HEK293T (cell line): ENCODE results near the gene FBXO24.

Experiments used
- LEF1 ChIP-seq: fragments of 450-650 bp; IDR thresholded peaks from 2 replicates; pipeline ENCODE4 v1.6.1; 2017; ENCODE audit warnings: mild to moderate bottlenecking, borderline replicate concordance
- PKNOX1 ChIP-seq: fragments of 450-650 bp; IDR thresholded peaks from 2 replicates; pipeline ENCODE4 v1.6.1; 2016
- SP1 ChIP-seq: fragments of 450-650 bp; IDR thresholded peaks from 2 replicates; pipeline ENCODE4 v1.6.1; 2017
- SUZ12 ChIP-seq: fragments of 450-650 bp; IDR thresholded peaks from 2 replicates; pipeline ENCODE4 v1.6.1; 2016; ENCODE audit warnings: mild to moderate bottlenecking

- TF ChIP-seq SUZ12 (no peak), SP1 (no peak), PKNOX1 (peak; percentile 94), LEF1 (no peak)
Observed at GRCh38 chr7:100538654-100539435, 47.3 kb upstream of the FBXO24 start, which contains the start of gene AGFG2.
